CD4-positive, alpha-beta T cell treated with Interleukin-2 at 100 ng/mL for 4 hours (primary cell): Measurements from ENCODE around the gene ZFP92.
"Not testable (repeated sequence)": the region's sequence is repeated elsewhere in the genome, so short reads cannot be mapped to it uniquely, and the experiment has no call there.

Experiments
- DNase-seq: peaks from one replicate; pipeline ENCODE4 v3.0.0-alpha.2; 2020; ENCODE audit warnings: low spot score

ZFP92 gene

GRCh38 chrX:153386097-153386496 lies 25.2 kb upstream of the ZFP92 start:
- no peak for DNase-seq

GRCh38 chrX:153387345-153387744 lies 23.9 kb upstream of the ZFP92 start:
- DNase-seq = no peak

DNA sequence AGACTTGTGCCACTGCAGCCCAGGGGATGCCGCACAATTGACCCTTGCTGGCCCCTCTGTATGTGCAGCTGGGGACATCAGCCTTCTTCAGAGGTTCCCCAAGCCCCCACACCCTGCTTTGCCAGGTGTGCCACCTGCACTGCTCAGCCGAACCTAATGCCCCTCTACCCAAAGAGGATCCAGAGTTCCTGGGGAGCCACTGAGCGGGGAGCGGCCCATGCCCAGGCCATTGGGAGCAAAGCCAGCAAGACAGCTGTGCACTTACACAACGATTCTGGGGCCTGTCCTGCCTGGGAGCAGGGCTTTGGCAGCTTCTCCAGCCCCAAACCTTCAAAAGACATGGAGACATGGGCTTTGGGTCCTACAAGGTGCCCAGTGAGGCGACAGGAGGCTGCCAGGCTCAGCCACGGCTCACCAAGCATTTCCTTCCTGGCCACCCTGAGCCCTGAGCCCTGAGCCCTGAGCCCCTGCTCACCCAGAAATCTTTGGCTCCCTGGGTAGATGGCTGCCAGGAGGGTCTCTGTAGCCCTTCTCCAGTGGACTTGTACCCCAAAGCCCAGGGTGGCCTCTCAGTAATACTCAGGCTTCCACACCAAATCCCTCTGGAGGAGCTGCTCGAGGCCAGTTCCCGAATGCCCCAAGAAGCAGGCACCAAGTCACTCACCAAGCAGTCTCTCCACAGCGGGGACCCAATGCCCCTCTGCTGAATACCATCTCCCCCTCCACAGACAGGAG lies 23.1 kb upstream of the ZFP92 start:
- DNase-seq = no peak

GRCh38 chrX:153388722-153389459 lies 22.4 kb upstream of the ZFP92 start:
- DNase-seq = no peak

DNA sequence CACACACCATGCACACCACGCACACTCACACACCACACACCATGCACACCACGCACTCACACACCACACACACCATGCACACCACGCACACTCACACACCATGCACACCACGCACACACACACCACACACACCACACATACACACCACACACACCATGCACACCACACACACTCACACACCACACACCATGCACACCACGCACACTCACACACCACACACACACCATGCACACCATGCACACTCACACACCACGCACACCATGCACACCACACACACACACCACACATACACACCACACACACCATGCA lies 21.9 kb upstream of the ZFP92 start:
- DNase-seq = not testable (repeated sequence)

GRCh38 chrX:153392642-153393321 lies 18.5 kb upstream of the ZFP92 start:
- DNase-seq = no peak

DNA sequence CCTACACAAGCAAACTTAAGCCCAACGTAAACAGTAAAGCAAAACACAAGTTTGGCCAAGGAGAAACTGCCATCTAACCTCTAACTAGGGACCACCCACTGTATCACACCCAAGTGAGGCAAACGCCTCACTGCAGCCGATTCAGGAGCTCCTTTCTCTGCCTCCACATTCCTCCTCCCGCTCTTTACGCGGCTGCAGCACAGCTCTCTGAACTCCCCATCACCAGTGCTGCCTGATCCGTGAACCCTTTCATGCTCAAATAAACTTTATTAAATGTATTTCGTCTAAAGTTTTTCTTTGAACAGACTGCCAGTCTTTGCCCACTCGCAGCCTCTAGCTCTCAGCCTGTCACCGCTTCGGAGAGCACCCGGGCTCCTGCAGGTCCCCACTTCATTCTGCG lies 16.7 kb upstream of the ZFP92 start:
- no peak for DNase-seq

DNA sequence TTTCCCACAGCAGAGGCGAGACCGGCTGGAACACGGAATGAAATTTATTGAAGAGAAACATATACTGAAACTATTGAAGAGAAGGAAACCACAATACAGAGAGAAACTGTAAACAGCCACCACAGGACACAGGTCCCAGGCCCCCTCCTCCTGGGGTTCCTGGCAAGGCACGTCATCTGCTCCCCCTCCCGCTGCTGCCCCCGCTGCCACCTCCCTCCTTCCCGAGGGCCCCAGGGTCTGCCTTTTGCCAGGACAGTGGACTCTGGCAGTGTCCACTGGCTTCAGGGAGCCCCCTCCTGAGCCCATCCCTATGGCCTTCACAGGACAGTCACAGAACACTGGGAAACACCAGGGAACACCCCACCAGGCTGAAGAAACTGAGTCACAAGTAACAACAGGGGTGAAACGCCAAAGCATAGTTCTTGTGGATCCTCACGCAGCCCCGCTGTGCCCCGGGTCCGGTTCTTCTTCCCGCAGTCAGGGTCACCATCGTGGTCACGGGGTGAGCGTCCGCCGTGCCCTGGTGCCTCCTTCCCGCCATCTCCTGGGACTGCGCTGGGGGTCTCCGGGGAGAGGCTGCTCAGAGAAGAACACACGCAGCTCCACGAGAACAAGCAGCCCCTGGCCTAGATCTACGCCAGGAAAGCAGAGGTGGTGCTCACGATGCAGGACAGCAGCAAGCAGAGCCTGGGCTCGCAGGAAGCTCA lies 15.5 kb upstream of the ZFP92 start:
- no peak for DNase-seq

GRCh38 chrX:153396320-153397195 lies 14.7 kb upstream of the ZFP92 start:
- DNase-seq = no peak

DNA sequence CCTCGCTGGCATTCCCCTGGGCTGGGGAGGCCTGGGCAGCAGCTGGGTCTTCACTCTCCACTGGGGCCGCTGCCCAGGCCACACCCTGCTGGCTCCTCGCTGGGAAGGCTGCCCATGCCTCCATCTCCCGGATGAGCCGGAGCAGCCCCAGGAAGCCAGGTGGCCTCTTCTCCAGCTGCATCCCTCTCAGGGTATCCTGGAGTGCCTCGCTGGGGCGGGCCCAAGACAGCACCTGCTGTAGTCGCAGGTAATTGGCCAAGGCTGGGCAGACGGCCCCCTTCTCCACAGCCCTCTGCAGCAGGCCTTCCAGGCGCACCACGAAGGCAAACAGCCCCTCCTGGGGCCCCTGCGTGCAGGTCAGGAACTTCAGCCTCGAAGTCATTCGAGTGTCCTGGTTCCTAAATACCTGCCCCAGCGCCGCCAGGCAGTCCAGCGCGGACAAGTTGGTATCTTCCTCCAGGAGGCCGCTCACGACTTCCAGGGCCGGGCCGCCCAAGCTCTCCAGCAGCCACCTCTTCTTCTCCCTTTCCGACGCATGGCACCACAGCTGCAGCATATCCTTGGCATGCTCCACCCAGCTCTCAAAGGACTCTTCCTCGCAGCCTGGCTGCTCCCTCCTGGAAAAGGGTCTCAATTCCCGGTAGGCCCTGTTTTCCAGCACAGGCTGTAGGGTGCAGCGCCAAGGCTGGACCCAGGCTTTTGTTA lies 13.9 kb upstream of the ZFP92 start:
- no peak for DNase-seq

GRCh38 chrX:153398275-153398960 lies 12.9 kb upstream of the ZFP92 start:
- DNase-seq = no peak

GRCh38 chrX:153400146-153401132 lies 10.8 kb upstream of the ZFP92 start:
- DNase-seq = peak; percentile 30

DNA sequence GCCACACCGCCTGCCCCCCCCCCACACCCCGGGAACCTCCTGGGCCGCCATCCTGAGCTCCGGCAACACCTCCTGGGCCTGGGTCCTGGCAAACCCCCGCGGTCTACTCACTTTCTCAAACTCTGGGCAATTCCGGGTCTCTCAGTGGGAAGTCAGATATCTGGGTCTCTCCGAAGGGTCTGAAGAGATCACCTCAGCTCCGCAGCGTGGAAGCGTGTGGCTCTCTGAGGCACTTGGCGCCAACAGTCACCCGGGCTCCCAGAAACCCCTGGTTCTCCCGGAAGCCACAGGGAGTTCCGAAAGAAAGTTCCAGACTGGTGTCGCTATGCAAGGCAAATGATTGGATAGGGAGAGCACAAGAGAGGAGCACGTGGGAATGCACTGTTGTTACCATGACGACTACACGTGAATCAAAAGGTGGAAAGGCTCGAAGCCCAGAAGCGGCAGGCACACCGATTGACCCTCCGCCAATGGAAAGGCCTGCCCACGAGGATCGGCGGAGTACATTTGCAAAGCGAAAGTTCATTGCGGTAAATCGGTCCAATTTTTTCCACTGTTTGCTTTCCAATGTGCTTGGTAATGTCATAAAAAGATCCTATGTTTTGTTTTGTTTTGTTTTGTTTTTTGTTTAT lies 10.0 kb upstream of the ZFP92 start, which contains the start of gene PNMA6E:
PNMA6E (minus strand) TSS at position 218 of the 632 bp plus-strand sequence. CDS start 2,501 bp downstream, outside the sequence.
- no peak for DNase-seq

- DNase-seq = not testable (repeated sequence)
Observed at GRCh38 chrX:153404333-153404732, 6.9 kb upstream of the ZFP92 start.

DNA sequence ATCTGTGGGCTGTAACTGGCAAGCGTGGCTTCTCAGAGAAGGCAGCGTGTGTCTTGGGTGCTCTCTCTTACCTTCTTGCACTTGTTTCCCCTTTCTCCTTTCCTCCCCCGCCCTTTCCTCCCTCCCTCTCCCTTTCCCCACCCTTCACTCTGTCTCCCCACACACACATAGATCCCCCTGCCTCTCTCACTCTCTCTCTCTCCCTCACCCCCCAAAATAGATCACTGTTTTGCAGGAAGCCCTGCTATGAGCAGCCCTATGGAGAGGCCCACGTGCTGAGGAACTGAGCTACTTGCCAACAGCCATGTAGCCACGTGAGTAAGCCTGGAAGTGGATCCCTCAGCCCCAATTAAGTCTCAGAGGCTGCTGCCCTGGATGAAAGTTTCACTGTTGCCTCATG lies 5.8 kb upstream of the ZFP92 start:
- DNase-seq = no peak

GRCh38 chrX:153406011-153406410 lies 5.3 kb upstream of the ZFP92 start:
- no peak for DNase-seq

GRCh38 chrX:153406903-153407302 lies 4.4 kb upstream of the ZFP92 start:
- DNase-seq = no peak

GRCh38 chrX:153407736-153408135 lies 3.5 kb upstream of the ZFP92 start:
- DNase-seq = no peak
